Measurements from ENCODE around the gene HRC.
"Not testable (repeated sequence)": the region's sequence is repeated elsewhere in the genome, so short reads cannot be mapped to it uniquely, and the experiment has no call there.

HRC gene

GRCh38 chr19:49129238-49129583 lies 26.0 kb downstream of the HRC start:
- TF ChIP-seq POLR2AphosphoS5 (IDR thresholded peaks at IDR 0.05; ENCODE audit: low read depth, low read length) (no peak), POLR2A (IDR thresholded peaks at IDR 0.05; ENCODE audit: low read depth, low read length) (no peak), TAF1 (IDR thresholded peaks at IDR 0.05; ENCODE audit: borderline replicate concordance, low read depth, low read length) (no peak)
- DNase-seq (ENCODE audit: insufficient read length): no peak
- no peak for FAIRE-seq

GRCh38 chr19:49128545-49129237 lies 26.5 kb downstream of the HRC start:
- no peak for DNase-seq (ENCODE audit: insufficient read length)
- no peak for TF ChIP-seq POLR2AphosphoS5 (IDR thresholded peaks at IDR 0.05; ENCODE audit: low read depth, low read length)
- TF ChIP-seq POLR2A (IDR thresholded peaks at IDR 0.05; ENCODE audit: low read depth, low read length): no peak
- TF ChIP-seq TAF1 (IDR thresholded peaks at IDR 0.05; ENCODE audit: borderline replicate concordance, low read depth, low read length): no peak
- FAIRE-seq: no peak

GRCh38 chr19:49127674-49128544 lies 27.3 kb downstream of the HRC start:
- TF ChIP-seq TAF1 (IDR thresholded peaks at IDR 0.05; ENCODE audit: borderline replicate concordance, low read depth, low read length) (no peak), POLR2A (IDR thresholded peaks at IDR 0.05; ENCODE audit: low read depth, low read length) (no peak), POLR2AphosphoS5 (IDR thresholded peaks at IDR 0.05; ENCODE audit: low read depth, low read length) (no peak)
- DNase-seq (ENCODE audit: insufficient read length): peak; percentile 99
- FAIRE-seq: peak; percentile 97

GRCh38 chr19:49127225-49127624 lies 28.0 kb downstream of the HRC start:
- DNase-seq (ENCODE audit: insufficient read length); FAIRE-seq: not testable (repeated sequence)

- FAIRE-seq (no peak), DNase-seq (ENCODE audit: insufficient read length) (no peak)
- TF ChIP-seq TAF1 (IDR thresholded peaks at IDR 0.05; ENCODE audit: borderline replicate concordance, low read depth, low read length) (no peak), POLR2A (IDR thresholded peaks at IDR 0.05; ENCODE audit: low read depth, low read length) (no peak), POLR2AphosphoS5 (IDR thresholded peaks at IDR 0.05; ENCODE audit: low read depth, low read length) (no peak)
These were observed 28.6 kb downstream of the HRC start for GRCh38 chr19:49126575-49126974.

- TF ChIP-seq TAF1 (IDR thresholded peaks at IDR 0.05; ENCODE audit: borderline replicate concordance, low read depth, low read length) (no peak), POLR2AphosphoS5 (IDR thresholded peaks at IDR 0.05; ENCODE audit: low read depth, low read length) (no peak), POLR2A (IDR thresholded peaks at IDR 0.05; ENCODE audit: low read depth, low read length) (no peak)
- DNase-seq (ENCODE audit: insufficient read length): no peak
- no peak for FAIRE-seq
These were observed 30.0 kb downstream of the HRC start for GRCh38 chr19:49125025-49125731.

GRCh38 chr19:49123285-49123684 lies 31.9 kb downstream of the HRC start:
- not testable (repeated sequence) for DNase-seq (ENCODE audit: insufficient read length); FAIRE-seq

GRCh38 chr19:49121841-49122240 lies 33.4 kb downstream of the HRC start:
- DNase-seq (ENCODE audit: insufficient read length); FAIRE-seq: not testable (repeated sequence)

GRCh38 chr19:49120868-49121267 lies 34.3 kb downstream of the HRC start:
- TF ChIP-seq POLR2A (IDR thresholded peaks at IDR 0.05; ENCODE audit: low read depth, low read length) (no peak), POLR2AphosphoS5 (IDR thresholded peaks at IDR 0.05; ENCODE audit: low read depth, low read length) (no peak)
- no peak for FAIRE-seq
- no peak for DNase-seq (ENCODE audit: insufficient read length)

GRCh38 chr19:49120325-49120683 lies 34.9 kb downstream of the HRC start:
- TF ChIP-seq POLR2A (IDR thresholded peaks at IDR 0.05; ENCODE audit: low read depth, low read length): no peak
- no peak for TF ChIP-seq POLR2AphosphoS5 (IDR thresholded peaks at IDR 0.05; ENCODE audit: low read depth, low read length)
- no peak for TF ChIP-seq TAF1 (IDR thresholded peaks at IDR 0.05; ENCODE audit: borderline replicate concordance, low read depth, low read length)
- DNase-seq (ENCODE audit: insufficient read length) (no peak), FAIRE-seq (no peak)

- TF ChIP-seq POLR2AphosphoS5 (IDR thresholded peaks at IDR 0.05; ENCODE audit: low read depth, low read length) (no peak), POLR2A (IDR thresholded peaks at IDR 0.05; ENCODE audit: low read depth, low read length) (no peak), TAF1 (IDR thresholded peaks at IDR 0.05; ENCODE audit: borderline replicate concordance, low read depth, low read length) (no peak)
- no peak for DNase-seq (ENCODE audit: insufficient read length)
- peak; percentile 48 for FAIRE-seq
These were observed 35.5 kb downstream of the HRC start, which contains the start of gene PPFIA3 for GRCh38 chr19:49119411-49120324. TSS of gene PPFIA3 (plus strand) at chr19:49119544. CDS start at chr19:49127874, 8,330 bp downstream.
